GM20000 (cell line): ENCODE measurements around the gene SAA2.

ENCODE experiments used
- DNase-seq: peaks from one replicate; pipeline ENCODE4 v3.0.0; 2012; ENCODE audit warnings: low spot score
- TF ChIP-seq, protein P1 (sequence below): IDR thresholded peaks from 2 replicates; pipeline ENCODE4 v1.5.1; 2012; ENCODE audit warnings: mild to moderate bottlenecking, control low read depth; ENCODE audit errors: extremely low read depth, missing control alignments

SAA2 gene

DNA sequence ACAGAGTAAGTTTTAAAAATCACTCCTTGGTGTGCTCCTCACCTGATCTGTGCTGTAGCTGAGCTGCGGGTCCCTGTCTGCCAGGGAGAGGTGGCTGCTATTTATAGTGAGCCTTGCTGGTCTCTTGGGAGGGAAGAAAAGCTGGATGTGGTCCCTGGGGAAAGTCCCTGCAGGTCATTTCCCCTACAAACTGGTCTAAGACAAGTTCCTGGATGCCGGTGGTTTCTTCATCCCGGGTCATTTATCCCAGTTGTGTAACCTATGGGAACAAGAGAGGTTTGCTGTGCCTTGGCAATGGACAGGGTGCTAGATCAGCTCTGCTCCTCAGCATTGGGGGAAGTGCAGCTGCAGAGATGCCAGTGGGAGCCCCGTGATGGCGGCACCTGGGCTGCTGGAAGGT lies at the start of gene SAA2:
Gene SAA2 (minus strand): TSS at position 108 of the 400 bp plus-strand sequence. CDS start 657 bp downstream, outside the sequence.
- TF ChIP-seq, protein P1, sequence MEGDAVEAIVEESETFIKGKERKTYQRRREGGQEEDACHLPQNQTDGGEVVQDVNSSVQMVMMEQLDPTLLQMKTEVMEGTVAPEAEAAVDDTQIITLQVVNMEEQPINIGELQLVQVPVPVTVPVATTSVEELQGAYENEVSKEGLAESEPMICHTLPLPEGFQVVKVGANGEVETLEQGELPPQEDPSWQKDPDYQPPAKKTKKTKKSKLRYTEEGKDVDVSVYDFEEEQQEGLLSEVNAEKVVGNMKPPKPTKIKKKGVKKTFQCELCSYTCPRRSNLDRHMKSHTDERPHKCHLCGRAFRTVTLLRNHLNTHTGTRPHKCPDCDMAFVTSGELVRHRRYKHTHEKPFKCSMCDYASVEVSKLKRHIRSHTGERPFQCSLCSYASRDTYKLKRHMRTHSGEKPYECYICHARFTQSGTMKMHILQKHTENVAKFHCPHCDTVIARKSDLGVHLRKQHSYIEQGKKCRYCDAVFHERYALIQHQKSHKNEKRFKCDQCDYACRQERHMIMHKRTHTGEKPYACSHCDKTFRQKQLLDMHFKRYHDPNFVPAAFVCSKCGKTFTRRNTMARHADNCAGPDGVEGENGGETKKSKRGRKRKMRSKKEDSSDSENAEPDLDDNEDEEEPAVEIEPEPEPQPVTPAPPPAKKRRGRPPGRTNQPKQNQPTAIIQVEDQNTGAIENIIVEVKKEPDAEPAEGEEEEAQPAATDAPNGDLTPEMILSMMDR: no peak
- no peak for DNase-seq

GRCh38 chr11:18295316-18295715 lies 46.8 kb upstream of the SAA2 start:
- TF ChIP-seq, protein P1: no peak
- no peak for DNase-seq

GRCh38 chr11:18294862-18295261 lies 46.4 kb upstream of the SAA2 start:
- TF ChIP-seq, protein P1: no peak
- no peak for DNase-seq

DNA sequence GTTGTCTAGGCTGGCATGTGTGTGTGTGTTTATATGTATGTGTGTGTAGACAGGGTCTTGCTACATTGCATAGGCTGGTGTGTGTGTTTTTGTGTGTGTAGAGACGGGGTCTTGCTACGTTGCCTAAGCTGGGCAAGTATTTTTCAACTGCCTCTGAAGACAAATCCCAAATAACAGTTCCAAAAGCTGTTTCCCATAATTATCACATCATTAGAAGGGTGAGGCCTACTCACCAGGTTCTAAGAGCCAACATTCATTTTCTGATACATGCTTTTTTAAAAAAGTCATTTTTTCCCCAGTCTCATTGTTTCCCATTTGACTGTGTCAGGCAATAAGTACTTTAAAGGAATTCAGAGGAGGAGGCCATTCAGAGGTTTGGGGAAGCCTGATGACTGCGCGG lies 40.4 kb upstream of the SAA2 start:
- TF ChIP-seq, protein P1: no peak
- DNase-seq: no peak

DNA sequence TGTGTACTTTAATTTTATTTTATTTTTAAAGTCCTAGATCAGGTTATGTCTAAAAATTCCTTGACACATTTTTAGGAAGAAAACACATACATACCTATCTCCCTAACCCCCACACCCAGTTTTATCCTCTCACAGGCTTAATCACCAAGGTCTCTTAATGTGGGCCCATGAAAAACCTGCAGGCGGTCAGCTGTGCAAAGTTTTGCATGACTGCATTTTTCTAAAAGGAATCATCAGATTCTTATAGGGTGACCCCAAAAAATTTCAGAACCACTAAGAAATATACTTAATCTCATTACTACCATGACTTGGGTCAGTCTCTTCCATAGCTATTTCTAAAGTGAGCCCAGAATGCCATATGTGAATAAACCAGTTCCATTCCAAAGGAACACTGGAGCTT lies 37.4 kb upstream of the SAA2 start:
- no peak for DNase-seq
- TF ChIP-seq, protein P1: no peak

GRCh38 chr11:18282626-18283025 lies 34.2 kb upstream of the SAA2 start:
- TF ChIP-seq, protein P1: no peak

GRCh38 chr11:18280438-18281045 lies 32.1 kb upstream of the SAA2 start:
- DNase-seq: peak; percentile 60

More at GRCh38 chr11:18282626-18283025, 34.2 kb upstream of the SAA2 start:
- DNase-seq: no peak

More at GRCh38 chr11:18280438-18281045, 32.1 kb upstream of the SAA2 start:
- TF ChIP-seq, protein P1: no peak
